MM.1S (cell line): Measurements from ENCODE around the gene PTP4A2.

ENCODE experiments used
- CTCF ChIP-seq: fragments of 300-600 bp; sonication (generic); IDR thresholded peaks from 2 replicates; pipeline ENCODE4 v1.5.1; 2016; ENCODE audit warnings: antibody characterized with exemption, low read length, mixed read lengths
- EZH2 ChIP-seq: fragments of 300-600 bp; sonication (generic); optimal IDR thresholded peaks from 2 replicates; pipeline ENCODE3; 2017; ENCODE audit warnings: low read depth, mild to moderate bottlenecking, antibody characterized with exemption, low read length, mixed read lengths

DNA sequence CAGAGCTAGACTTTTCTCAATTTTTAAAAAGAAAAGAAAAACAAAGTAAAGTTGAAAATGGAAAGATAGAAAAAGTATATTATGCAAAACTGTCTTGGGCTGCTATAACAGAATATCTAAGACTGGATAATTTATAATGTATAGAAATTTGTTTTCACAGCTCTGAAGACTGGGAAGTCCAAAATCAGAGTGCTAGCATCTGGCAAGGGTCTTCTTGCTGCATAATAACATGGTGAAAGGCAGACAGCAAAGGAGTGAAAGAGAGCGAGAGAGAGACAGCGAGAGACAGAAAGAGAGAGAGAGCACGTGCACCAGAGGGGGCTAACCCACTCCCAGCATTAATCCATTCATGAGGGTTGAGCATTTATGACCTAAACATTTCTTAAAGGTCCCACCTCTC is 63.2 kb downstream of the PTP4A2 start:
- TF ChIP-seq CTCF = no peak
- TF ChIP-seq EZH2 = no peak
